HG03060 (cell line): ENCODE results near the gene SLC25A17.
"Not testable (repeated sequence)": the region's sequence is repeated elsewhere in the genome, so short reads cannot be mapped to it uniquely, and the experiment has no call there.

Source experiments
- ATAC-seq: cut with Tn5 transposase; IDR thresholded peaks from one replicate; pipeline ENCODE4 v1.9.1; 2021; ENCODE audit warnings: low read depth, moderate number of reproducible peaks; ENCODE audit not compliant: unreplicated experiment

SLC25A17 gene

GRCh38 chr22:40759294-40759840 is 59.8 kb downstream of the SLC25A17 start:
- no peak for ATAC-seq

GRCh38 chr22:40758851-40759250 is 60.3 kb downstream of the SLC25A17 start:
- ATAC-seq: not testable (repeated sequence)

- ATAC-seq: no peak
These were observed 60.8 kb downstream of the SLC25A17 start for GRCh38 chr22:40758390-40758789.

DNA sequence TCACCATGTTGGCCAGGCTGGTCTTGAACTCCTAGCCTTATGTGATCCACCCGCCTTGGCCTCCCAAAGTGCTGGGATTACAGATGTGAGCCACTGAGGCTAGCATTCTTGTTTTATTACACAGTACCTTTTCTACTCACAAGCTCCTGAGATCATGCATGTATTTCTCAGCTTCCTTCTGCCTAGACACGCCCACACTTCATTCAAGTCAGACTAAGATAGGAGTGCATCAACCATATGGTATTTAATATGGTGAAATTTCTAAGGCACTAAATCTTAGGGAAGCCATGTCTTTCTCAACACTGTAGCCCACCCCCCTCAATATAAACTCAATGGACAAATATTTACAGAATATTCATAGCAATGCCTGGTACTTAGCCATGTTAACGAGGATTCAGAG is 62.1 kb downstream of the SLC25A17 start:
- ATAC-seq: no peak

- ATAC-seq: no peak
These were observed 66.0 kb downstream of the SLC25A17 start for GRCh38 chr22:40753114-40753513.

- no peak for ATAC-seq
These were observed 67.9 kb downstream of the SLC25A17 start for GRCh38 chr22:40751250-40751649.

- ATAC-seq: no peak
These were observed 69.3 kb downstream of the SLC25A17 start for GRCh38 chr22:40749829-40750228.

DNA sequence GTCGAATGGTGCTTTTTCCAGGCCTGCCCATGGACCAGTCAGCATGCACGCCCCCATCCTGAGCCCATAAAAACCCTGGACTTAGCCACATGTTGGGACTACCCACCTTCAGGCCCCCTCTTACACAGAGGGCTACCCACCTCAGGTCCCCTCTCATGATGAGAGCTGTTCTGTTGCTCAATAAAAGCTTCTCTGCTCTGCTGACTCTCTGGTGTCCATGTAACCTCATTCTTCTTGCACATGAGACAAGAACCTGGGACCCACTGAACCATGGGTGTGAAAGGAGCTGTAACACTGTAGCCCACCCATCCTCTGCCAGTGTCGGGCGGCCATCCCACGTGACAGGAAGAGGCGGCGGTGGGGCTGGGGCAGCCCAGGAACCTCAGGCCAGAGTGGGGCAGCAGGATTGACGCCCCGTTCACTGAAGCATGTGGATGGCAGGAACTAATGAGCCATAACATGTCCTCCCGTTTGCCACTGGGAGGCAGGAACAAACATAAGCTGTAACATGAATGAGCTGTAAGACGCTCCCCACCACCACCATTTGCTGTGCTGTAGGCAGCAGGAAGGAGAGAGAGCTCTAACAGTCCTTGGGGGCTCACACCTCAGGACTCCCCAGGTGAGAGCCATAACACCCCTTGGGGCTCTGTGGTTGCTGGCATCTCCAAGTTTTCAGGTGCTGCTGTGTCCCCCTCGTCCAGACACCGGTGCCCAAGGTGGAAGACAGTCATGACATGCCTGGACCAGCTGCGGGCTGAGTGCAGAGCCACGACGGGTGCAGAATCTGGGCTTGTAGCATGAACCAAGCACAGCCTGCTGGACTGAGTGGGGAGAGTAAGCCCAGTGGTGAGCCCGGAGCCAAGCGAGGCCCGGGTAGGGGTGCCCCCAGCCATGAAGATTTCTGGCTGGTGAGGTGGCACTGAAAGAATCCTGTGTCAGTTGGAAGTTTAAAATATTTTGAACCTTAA is 70.5 kb downstream of the SLC25A17 start:
- ATAC-seq: no peak

- ATAC-seq: no peak
These were observed 71.8 kb downstream of the SLC25A17 start for GRCh38 chr22:40747361-40747760.

GRCh38 chr22:40746428-40747220 is 72.5 kb downstream of the SLC25A17 start:
- ATAC-seq: no peak

GRCh38 chr22:40743768-40744167 is 75.4 kb downstream of the SLC25A17 start:
- no peak for ATAC-seq

DNA sequence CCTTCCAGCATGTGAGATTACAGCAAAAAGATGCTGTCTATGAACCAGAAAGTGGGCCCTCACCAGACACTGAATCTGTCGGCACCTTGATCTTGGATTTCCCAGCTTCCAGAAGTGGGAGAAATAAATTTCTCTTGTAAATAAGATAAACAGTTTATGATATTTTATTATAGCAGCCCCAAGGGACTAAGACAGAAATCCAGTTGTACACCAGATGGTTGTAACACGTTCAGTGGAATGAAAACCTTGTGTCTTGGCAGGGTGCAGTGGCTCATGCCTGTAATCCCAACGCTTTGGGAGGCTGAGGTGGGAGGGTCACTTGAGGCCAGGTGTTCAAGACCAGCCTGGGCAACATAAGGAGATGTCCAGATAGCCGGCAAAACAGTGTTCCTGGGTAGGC is 78.0 kb downstream of the SLC25A17 start:
- no peak for ATAC-seq

- no peak for ATAC-seq
These were observed 79.4 kb downstream of the SLC25A17 start for GRCh38 chr22:40739721-40740120.

DNA sequence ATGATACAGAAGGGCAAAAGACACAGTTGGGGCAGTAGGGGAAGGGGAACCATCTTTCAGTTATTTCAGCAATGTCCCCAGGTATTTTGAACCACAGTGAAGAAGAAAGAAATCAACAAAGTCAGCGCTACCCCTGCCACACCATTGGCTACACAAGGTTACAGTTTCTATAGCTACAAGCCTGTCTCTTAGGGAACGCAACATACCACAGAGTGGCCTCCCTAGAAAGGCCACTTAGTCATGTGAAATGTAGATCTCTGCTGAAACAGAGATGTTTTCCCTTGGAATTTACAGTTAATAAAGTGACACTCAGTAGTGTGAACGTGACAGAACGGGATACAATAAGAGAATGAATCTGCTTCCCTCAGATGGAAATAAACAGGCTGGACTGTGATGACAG is 85.2 kb downstream of the SLC25A17 start:
- ATAC-seq: no peak

GRCh38 chr22:40732999-40733292 is 86.2 kb downstream of the SLC25A17 start:
- ATAC-seq: no peak

DNA sequence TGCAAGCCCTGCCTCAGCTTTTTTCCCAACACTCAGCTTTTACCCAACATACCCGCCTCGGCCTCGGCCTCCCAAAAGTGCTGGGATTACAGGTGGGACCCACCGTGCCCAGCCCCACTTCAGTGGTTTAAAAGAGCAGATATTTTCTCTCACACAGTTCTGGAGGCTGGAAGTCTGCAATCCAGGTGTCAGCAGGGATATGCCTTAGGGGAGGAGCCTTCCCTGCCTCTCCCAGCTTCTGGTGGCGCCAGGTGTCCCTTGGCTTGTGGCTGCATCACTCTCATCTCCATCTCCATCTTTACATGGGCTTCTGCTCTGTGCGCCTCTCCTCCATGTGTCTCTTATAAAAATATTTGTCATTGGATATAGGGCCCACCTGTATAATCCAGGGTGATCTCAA is 89.9 kb downstream of the SLC25A17 start:
- no peak for ATAC-seq

- ATAC-seq: no peak
These were observed 90.4 kb downstream of the SLC25A17 start for GRCh38 chr22:40728731-40729189.

DNA sequence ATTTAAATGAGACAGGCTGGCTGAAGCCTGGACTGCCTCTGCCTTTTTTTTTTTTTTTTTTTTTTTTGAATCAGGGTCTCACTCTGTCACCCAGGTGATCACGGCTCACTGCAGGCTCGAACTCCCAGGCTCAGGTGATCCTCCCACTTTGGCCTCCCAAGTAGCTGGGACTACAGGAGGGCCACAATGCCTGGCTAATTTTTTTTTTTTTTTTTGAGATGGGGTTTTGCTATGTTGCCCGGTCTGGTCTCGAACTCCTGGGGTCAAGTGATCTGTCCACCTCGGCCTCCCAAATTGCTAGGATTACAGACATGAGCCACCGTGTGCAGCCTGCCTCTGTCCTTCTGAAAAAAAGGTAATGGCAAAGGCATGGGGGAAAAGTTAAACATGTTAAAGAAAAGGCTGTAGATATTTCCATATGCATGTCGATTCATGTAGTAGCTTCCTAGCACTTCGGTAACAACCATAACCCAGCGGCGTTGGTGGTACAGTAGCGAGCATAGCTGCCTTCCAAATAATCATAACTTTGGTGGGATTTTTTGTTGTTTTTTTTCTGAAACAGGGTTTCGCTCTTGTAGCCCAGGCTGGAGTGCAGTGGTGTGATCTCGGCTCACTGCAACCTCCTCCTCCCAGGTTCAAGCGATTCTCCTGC is 91.1 kb downstream of the SLC25A17 start:
- ATAC-seq: no peak

DNA sequence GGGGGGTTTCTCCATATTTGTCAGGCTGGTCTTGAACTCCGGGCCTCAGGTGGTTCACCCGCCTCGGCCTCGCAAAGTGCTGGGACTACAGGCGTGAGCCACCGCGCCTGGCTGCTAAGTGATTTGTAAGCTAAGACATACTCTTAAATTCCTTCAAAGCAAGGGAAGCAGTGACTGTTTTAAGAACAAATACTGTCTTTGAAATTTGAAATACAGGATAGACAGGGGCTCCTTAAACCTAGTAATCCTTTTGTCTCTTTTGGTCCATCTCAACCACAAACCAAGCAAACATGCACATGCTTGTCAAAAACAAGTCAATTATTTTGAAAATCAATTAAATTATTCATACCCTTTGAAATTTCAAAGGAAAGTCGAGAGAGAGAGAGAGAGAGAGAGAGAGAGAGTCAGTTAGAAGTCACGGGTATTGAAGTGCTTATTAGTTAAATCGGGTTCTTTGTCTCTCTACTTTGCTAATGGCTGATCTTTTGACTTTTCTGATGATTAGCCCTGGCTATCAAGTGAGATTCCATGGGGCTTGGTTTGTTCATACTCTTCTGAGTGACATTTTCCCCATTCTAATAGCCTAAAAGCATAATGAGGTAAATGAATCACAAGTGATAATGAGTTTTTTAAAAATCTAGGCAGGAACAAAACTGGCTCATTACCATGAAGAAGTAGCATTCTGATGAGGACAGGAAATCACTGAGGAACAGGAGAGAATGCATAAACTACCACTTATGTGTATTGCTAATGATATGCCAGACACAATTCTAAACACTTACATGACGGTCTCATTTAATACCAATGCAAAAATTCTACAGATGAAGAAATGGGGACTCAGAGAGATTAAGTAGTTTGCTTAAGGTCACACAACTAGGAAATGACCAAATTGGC is 91.8 kb downstream of the SLC25A17 start:
- ATAC-seq: no peak

GRCh38 chr22:40726514-40726913 is 92.6 kb downstream of the SLC25A17 start:
- no peak for ATAC-seq
